Loucy (cell line): ENCODE data around the gene RAP1GAP2.

Source experiments
- H2AFZ ChIP-seq: fragments of 200-600 bp; sonication (generic); 2 replicates; pipeline ENCODE4 v1.6.0; 2016; ENCODE audit warnings: antibody characterized with exemption, mild to moderate bottlenecking, low read length, moderate library complexity
- H3F3A ChIP-seq: fragments of 200-600 bp; 2 replicates; pipeline ENCODE4 v1.6.0; 2016; ENCODE audit warnings: antibody characterized with exemption, low read depth, mild to moderate bottlenecking
- H3K27me3 ChIP-seq: fragments of 200-600 bp; sonication (generic); 2 replicates; pipeline ENCODE4 v1.6.1; 2014; ENCODE audit warnings: low read length, mild to moderate bottlenecking; ENCODE audit not compliant: insufficient read depth, poor library complexity, severe bottlenecking
- H3K36me3 ChIP-seq: fragments of 200-600 bp; sonication (generic); 2 replicates; pipeline ENCODE4 v1.6.1; 2016; ENCODE audit warnings: low read length; ENCODE audit not compliant: insufficient read depth
- H3K4me1 ChIP-seq: fragments of 200-600 bp; sonication (generic); 2 replicates; pipeline ENCODE4 v1.5.1; 2014; ENCODE audit warnings: low read length, mild to moderate bottlenecking; ENCODE audit not compliant: insufficient read depth, poor library complexity, severe bottlenecking
- H3K4me2 ChIP-seq: fragments of 200-600 bp; sonication (generic); 2 replicates; pipeline ENCODE4 v1.6.0; 2014; ENCODE audit warnings: antibody characterized with exemption, low read length, low read depth, mild to moderate bottlenecking; ENCODE audit not compliant: poor library complexity, severe bottlenecking
- H3K4me3 ChIP-seq: fragments of 200-600 bp; sonication (generic); 2 replicates; pipeline ENCODE4 v1.5.1; 2014; ENCODE audit warnings: low read length, mild to moderate bottlenecking, mixed read lengths; ENCODE audit not compliant: poor library complexity, severe bottlenecking
- H3K79me2 ChIP-seq: fragments of 200-600 bp; sonication (generic); 2 replicates; pipeline ENCODE4 v1.6.1; 2014; ENCODE audit warnings: low read length; ENCODE audit not compliant: insufficient read depth
- H3K9ac ChIP-seq: fragments of 200-600 bp; sonication (generic); 2 replicates; pipeline ENCODE4 v1.6.0; 2014; ENCODE audit warnings: mild to moderate bottlenecking, low read depth, low read length, moderate library complexity; ENCODE audit not compliant: poor library complexity, severe bottlenecking
- H3K9me2 ChIP-seq: fragments of 200-600 bp; sonication (generic); replicated peaks from 2 replicates; pipeline ENCODE4 v1.6.1; 2016; ENCODE audit warnings: low read depth, low read length, mixed read lengths
- H3K9me3 ChIP-seq: fragments of 200-600 bp; sonication (generic); 2 replicates; pipeline ENCODE4 v1.6.1; 2014; ENCODE audit warnings: mild to moderate bottlenecking, antibody characterized with exemption, low read length, low read depth; ENCODE audit not compliant: insufficient read depth
- H4K20me1 ChIP-seq: fragments of 200-600 bp; sonication (generic); 2 replicates; pipeline ENCODE4 v1.6.0; 2014; ENCODE audit warnings: antibody characterized with exemption, low read length, mild to moderate bottlenecking; ENCODE audit not compliant: insufficient read depth, poor library complexity, severe bottlenecking
- EZH2phosphoT487 ChIP-seq: fragments of 200-600 bp; IDR thresholded peaks from 2 replicates; pipeline ENCODE4 v1.6.1; 2018; ENCODE audit warnings: antibody characterized with exemption, mild to moderate bottlenecking, moderate library complexity, borderline replicate concordance
- TF ChIP-seq, protein P1 (sequence below): fragments of 200-600 bp; sonication (generic); conservative IDR thresholded peaks from 2 replicates; pipeline ENCODE4 v1.5.1; 2014; ENCODE audit warnings: mild to moderate bottlenecking, antibody characterized with exemption, low read length

The RAP1GAP2 gene

DNA sequence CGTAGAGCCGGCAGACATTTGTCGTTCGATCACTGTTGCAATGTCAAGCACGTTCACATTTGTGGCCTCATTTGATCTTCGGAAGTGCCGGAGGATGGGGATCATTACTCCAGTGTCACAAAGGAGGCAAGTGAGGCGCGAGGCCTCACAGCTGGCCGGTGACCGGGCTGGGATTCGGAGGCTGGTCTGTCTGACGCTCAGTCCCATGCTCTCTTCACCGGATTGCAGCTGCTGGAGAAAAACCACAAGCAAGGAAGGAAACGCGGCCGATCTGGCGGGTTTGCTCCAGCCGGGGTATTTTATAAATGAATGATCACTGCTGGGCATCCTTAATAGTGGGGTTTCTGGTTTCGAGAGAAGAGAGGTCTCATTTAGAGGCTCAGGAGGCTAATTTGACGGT lies 139.4 kb downstream of the RAP1GAP2 start:
- Histone ChIP-seq H3K36me3 (peaks cover 64% of the 10 kb centered on the region; the same call in 1 of the 2 replicates), H3K4me2 (no peak overlapping the region), H3K79me2 (peaks cover 90% of the 10 kb centered on the region), H3F3A (no peaks in the 10 kb centered on the region), H3K4me3 (no peak overlapping the region), H2AFZ (no peak overlapping the region), H3K9ac (no peak overlapping the region), H4K20me1 (peaks cover 57% of the 10 kb centered on the region), H3K9me2 (no peaks in the 10 kb centered on the region), H3K4me1 (no peaks in the 10 kb centered on the region), H3K9me3 (no peaks in the 10 kb centered on the region), H3K27me3 (no peaks in the 10 kb centered on the region)
- TF ChIP-seq, protein P1, sequence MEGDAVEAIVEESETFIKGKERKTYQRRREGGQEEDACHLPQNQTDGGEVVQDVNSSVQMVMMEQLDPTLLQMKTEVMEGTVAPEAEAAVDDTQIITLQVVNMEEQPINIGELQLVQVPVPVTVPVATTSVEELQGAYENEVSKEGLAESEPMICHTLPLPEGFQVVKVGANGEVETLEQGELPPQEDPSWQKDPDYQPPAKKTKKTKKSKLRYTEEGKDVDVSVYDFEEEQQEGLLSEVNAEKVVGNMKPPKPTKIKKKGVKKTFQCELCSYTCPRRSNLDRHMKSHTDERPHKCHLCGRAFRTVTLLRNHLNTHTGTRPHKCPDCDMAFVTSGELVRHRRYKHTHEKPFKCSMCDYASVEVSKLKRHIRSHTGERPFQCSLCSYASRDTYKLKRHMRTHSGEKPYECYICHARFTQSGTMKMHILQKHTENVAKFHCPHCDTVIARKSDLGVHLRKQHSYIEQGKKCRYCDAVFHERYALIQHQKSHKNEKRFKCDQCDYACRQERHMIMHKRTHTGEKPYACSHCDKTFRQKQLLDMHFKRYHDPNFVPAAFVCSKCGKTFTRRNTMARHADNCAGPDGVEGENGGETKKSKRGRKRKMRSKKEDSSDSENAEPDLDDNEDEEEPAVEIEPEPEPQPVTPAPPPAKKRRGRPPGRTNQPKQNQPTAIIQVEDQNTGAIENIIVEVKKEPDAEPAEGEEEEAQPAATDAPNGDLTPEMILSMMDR, result no peak
- TF ChIP-seq EZH2phosphoT487, result no peak

DNA sequence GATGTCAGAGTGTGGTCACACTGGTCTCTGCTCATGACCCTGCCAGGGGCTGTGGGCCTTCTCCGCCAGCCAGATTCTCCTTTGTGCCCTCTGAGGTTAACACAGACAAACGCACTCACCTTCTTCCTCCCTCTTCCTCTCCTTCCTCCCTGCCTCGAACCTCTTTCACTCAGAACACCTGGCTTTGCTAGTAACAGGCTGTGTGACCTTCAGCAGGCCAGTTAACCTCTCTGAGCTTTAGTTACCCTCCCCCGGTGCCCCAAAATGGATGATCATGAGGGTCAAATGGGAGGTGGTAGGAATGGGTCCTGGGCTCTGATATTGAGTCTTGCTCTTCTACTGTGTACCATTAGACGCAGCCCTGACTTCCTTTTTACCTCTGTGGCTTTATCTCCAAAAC lies 140.1 kb downstream of the RAP1GAP2 start:
- Histone ChIP-seq H3K36me3 (peaks cover 66% of the 10 kb centered on the region; the same call in 1 of the 2 replicates), H3K4me1 (no peaks in the 10 kb centered on the region), H3K9me3 (no peaks in the 10 kb centered on the region), H2AFZ (no peak overlapping the region), H3K9me2 (no peaks in the 10 kb centered on the region), H3K27me3 (no peaks in the 10 kb centered on the region), H3K4me3 (no peak overlapping the region), H3K9ac (no peak overlapping the region), H3F3A (no peaks in the 10 kb centered on the region), H3K4me2 (no peak overlapping the region), H3K79me2 (peaks cover 85% of the 10 kb centered on the region), H4K20me1 (peaks cover 54% of the 10 kb centered on the region)
- no peak for TF ChIP-seq EZH2phosphoT487
- TF ChIP-seq, protein P1, result no peak

DNA sequence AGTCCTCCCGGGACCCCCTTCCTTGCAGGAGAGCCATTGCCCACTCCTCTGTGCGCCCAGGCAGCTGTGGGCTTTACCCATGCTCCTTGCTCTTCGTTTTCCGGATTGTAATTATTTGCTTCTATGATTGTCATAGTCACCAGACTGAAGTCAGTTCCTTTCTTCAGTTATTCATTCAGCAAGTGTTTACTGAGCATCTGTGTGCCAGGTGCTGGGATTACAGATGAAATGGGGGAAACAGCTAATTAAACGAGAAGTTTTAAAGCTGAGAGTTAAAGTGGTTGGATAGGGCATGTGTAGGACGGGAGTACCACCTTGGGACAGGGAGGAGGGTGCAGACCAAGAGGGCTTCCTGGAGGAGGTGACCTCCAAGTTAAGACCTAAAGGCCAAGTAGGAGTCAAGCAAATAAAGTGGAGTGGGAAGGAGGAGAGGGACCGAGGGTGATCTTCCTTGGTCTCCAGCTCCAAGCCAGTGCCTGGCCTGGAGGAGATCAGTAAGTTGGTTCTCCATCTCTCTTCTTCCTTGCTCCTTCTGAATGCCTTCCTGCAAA lies 140.6 kb downstream of the RAP1GAP2 start:
- no peak overlapping the region for H3K4me3 ChIP-seq

More for the DNA sequence above, 140.6 kb downstream of the RAP1GAP2 start:
- Histone ChIP-seq H3K79me2 (peaks cover 85% of the 10 kb centered on the region), H2AFZ (no peak overlapping the region), H3K27me3 (no peaks in the 10 kb centered on the region), H4K20me1 (peaks cover 52% of the 10 kb centered on the region), H3F3A (no peaks in the 10 kb centered on the region), H3K9ac (no peak overlapping the region), H3K9me2 (no peaks in the 10 kb centered on the region), H3K4me2 (no peak overlapping the region), H3K9me3 (no peaks in the 10 kb centered on the region), H3K36me3 (peaks cover 65% of the 10 kb centered on the region; the same call in 1 of the 2 replicates), H3K4me1 (no peaks in the 10 kb centered on the region)
- TF ChIP-seq, protein P1, result no peak
- TF ChIP-seq EZH2phosphoT487, result no peak
